ENCODE data around the gene DPY30.
A peak's percentile ranks its signal among the peaks of the same experiment; 100 is the strongest.

DPY30 gene

GRCh38 chr2:32039447-32040219 lies at the start of gene DPY30:
Gene DPY30, minus strand, starts transcription at chr2:32039805. Its CDS starts 349 bp downstream, at chr2:32039456.
- Histone ChIP-seq H3K4me3 (ENCODE audit: low read length in 2 of 2) (peak within 1 kb of the TSS; percentile 84 to 89), H3K27ac (ENCODE audit: low read depth in 2 of 2, low read length in 2 of 2) (peak within 1 kb of the TSS; percentile 79 to 87), H3K9me3 (ENCODE audit: control insufficient read depth in 2 of 2, low read length in 2 of 2) (no peaks in the 10 kb centered on the region), H3K36me3 (ENCODE audit: control insufficient read depth in 2 of 2, insufficient read depth in 2 of 2, low read length in 2 of 2) (no peaks in the 10 kb centered on the region), H3K9ac (ENCODE audit: low read depth in 1 of 2, low read length in 2 of 2) (peak within 1 kb of the TSS; percentile 72 to 81), H3K27me3 (ENCODE audit: control insufficient read depth in 2 of 2, insufficient read depth in 2 of 2, low read length in 2 of 2) (no peaks in the 10 kb centered on the region), H3K4me1 (ENCODE audit: control insufficient read depth in 2 of 2, insufficient read depth in 2 of 2, low read length in 2 of 2) (peaks cover 2 to 5% of the 10 kb centered on the region in 2 donors)

- no peaks in the 10 kb centered on the region for H3K36me3 ChIP-seq (ENCODE audit: control insufficient read depth in 2 of 2, insufficient read depth in 2 of 2, low read length in 2 of 2)
- no peaks in the 10 kb centered on the region for H3K9me3 ChIP-seq (ENCODE audit: control insufficient read depth in 2 of 2, low read length in 2 of 2)
- no peak overlapping the region for H3K9ac ChIP-seq (ENCODE audit: low read depth in 1 of 2, low read length in 2 of 2)
- no peak overlapping the region for H3K4me3 ChIP-seq (ENCODE audit: low read length in 2 of 2)
- H3K27ac ChIP-seq (ENCODE audit: low read depth in 2 of 2, low read length in 2 of 2): no peak overlapping the region
- peaks cover 3% of the 10 kb centered on the region in 2 donors for H3K4me1 ChIP-seq (ENCODE audit: control insufficient read depth in 2 of 2, insufficient read depth in 2 of 2, low read length in 2 of 2)
- H3K27me3 ChIP-seq (ENCODE audit: control insufficient read depth in 2 of 2, insufficient read depth in 2 of 2, low read length in 2 of 2): no peaks in the 10 kb centered on the region
These were observed 34.5 kb upstream of the DPY30 start for GRCh38 chr2:32074134-32074506.

GRCh38 chr2:32067549-32067948 lies 27.9 kb upstream of the DPY30 start:
- peaks cover 0 to 12% of the 10 kb centered on the region in 2 donors for H3K4me1 ChIP-seq (ENCODE audit: control insufficient read depth in 2 of 2, insufficient read depth in 2 of 2, low read length in 2 of 2)
- no peak overlapping the region for H3K27ac ChIP-seq (ENCODE audit: low read depth in 2 of 2, low read length in 2 of 2)
- H3K36me3 ChIP-seq (ENCODE audit: control insufficient read depth in 2 of 2, insufficient read depth in 2 of 2, low read length in 2 of 2): no peaks in the 10 kb centered on the region
- no peaks in the 10 kb centered on the region for H3K27me3 ChIP-seq (ENCODE audit: control insufficient read depth in 2 of 2, insufficient read depth in 2 of 2, low read length in 2 of 2)
- no peaks in the 10 kb centered on the region for H3K9me3 ChIP-seq (ENCODE audit: control insufficient read depth in 2 of 2, low read length in 2 of 2)
- H3K9ac ChIP-seq (ENCODE audit: low read depth in 1 of 2, low read length in 2 of 2): no peak overlapping the region
- no peak overlapping the region for H3K4me3 ChIP-seq (ENCODE audit: low read length in 2 of 2)

- H3K4me3 ChIP-seq (ENCODE audit: low read length in 2 of 2): peak overlapping the region; percentile 91
- H3K27ac ChIP-seq (ENCODE audit: low read depth in 2 of 2, low read length in 2 of 2): no peak overlapping the region
- H3K9ac ChIP-seq (ENCODE audit: low read depth in 1 of 2, low read length in 2 of 2): peak overlapping the region; percentile 75 to 83
- H3K4me1 ChIP-seq (ENCODE audit: control insufficient read depth in 2 of 2, insufficient read depth in 2 of 2, low read length in 2 of 2): peaks cover 4 to 17% of the 10 kb centered on the region in 2 donors
- no peaks in the 10 kb centered on the region for H3K36me3 ChIP-seq (ENCODE audit: control insufficient read depth in 2 of 2, insufficient read depth in 2 of 2, low read length in 2 of 2)
- no peaks in the 10 kb centered on the region for H3K9me3 ChIP-seq (ENCODE audit: control insufficient read depth in 2 of 2, low read length in 2 of 2)
- no peaks in the 10 kb centered on the region for H3K27me3 ChIP-seq (ENCODE audit: control insufficient read depth in 2 of 2, insufficient read depth in 2 of 2, low read length in 2 of 2)
These were observed 25.1 kb upstream of the DPY30 start for GRCh38 chr2:32064713-32065112.

- peak overlapping the region; percentile 91 for H3K4me3 ChIP-seq (ENCODE audit: low read length in 2 of 2)
- H3K4me1 ChIP-seq (ENCODE audit: control insufficient read depth in 2 of 2, insufficient read depth in 2 of 2, low read length in 2 of 2): peaks cover 4 to 17% of the 10 kb centered on the region in 2 donors
- no peaks in the 10 kb centered on the region for H3K36me3 ChIP-seq (ENCODE audit: control insufficient read depth in 2 of 2, insufficient read depth in 2 of 2, low read length in 2 of 2)
- H3K9me3 ChIP-seq (ENCODE audit: control insufficient read depth in 2 of 2, low read length in 2 of 2): no peaks in the 10 kb centered on the region
- peak overlapping the region; percentile 89 to 93 for H3K27ac ChIP-seq (ENCODE audit: low read depth in 2 of 2, low read length in 2 of 2)
- H3K9ac ChIP-seq (ENCODE audit: low read depth in 1 of 2, low read length in 2 of 2): peak overlapping the region; percentile 75 to 83
- H3K27me3 ChIP-seq (ENCODE audit: control insufficient read depth in 2 of 2, insufficient read depth in 2 of 2, low read length in 2 of 2): no peaks in the 10 kb centered on the region
These were observed 24.5 kb upstream of the DPY30 start for GRCh38 chr2:32064021-32064601.

- Histone ChIP-seq H3K4me3 (ENCODE audit: low read length in 2 of 2) (peak within 1 kb of the TSS; percentile 91), H3K9me3 (ENCODE audit: control insufficient read depth in 2 of 2, low read length in 2 of 2) (no peaks in the 10 kb centered on the region), H3K4me1 (ENCODE audit: control insufficient read depth in 2 of 2, insufficient read depth in 2 of 2, low read length in 2 of 2) (peaks cover 4 to 17% of the 10 kb centered on the region in 2 donors), H3K27ac (ENCODE audit: low read depth in 2 of 2, low read length in 2 of 2) (peak within 1 kb of the TSS; percentile 89 to 93), H3K27me3 (ENCODE audit: control insufficient read depth in 2 of 2, insufficient read depth in 2 of 2, low read length in 2 of 2) (no peaks in the 10 kb centered on the region), H3K36me3 (ENCODE audit: control insufficient read depth in 2 of 2, insufficient read depth in 2 of 2, low read length in 2 of 2) (no peaks in the 10 kb centered on the region), H3K9ac (ENCODE audit: low read depth in 1 of 2, low read length in 2 of 2) (peak within 1 kb of the TSS; percentile 79 to 83)
These were observed 23.9 kb upstream of the DPY30 start, which contains the start of gene SPAST for GRCh38 chr2:32063310-32064020. Gene SPAST, plus strand, starts transcription at chr2:32063556. Its CDS starts 276 bp downstream, at chr2:32063832.

- Histone ChIP-seq H3K36me3 (ENCODE audit: control insufficient read depth in 2 of 2, insufficient read depth in 2 of 2, low read length in 2 of 2) (no peaks in the 10 kb centered on the region), H3K4me3 (ENCODE audit: low read length in 2 of 2) (peak overlapping the region; percentile 91), H3K27me3 (ENCODE audit: control insufficient read depth in 2 of 2, insufficient read depth in 2 of 2, low read length in 2 of 2) (no peaks in the 10 kb centered on the region), H3K27ac (ENCODE audit: low read depth in 2 of 2, low read length in 2 of 2) (peak overlapping the region; percentile 14 to 89), H3K4me1 (ENCODE audit: control insufficient read depth in 2 of 2, insufficient read depth in 2 of 2, low read length in 2 of 2) (peaks cover 4 to 17% of the 10 kb centered on the region in 2 donors), H3K9ac (ENCODE audit: low read depth in 1 of 2, low read length in 2 of 2) (peak overlapping the region; percentile 79 to 83), H3K9me3 (ENCODE audit: control insufficient read depth in 2 of 2, low read length in 2 of 2) (no peaks in the 10 kb centered on the region)
These were observed 22.6 kb upstream of the DPY30 start for GRCh38 chr2:32061973-32062861.

GRCh38 chr2:32061430-32061829 lies 21.8 kb upstream of the DPY30 start:
- H3K9me3 ChIP-seq (ENCODE audit: control insufficient read depth in 2 of 2, low read length in 2 of 2): no peaks in the 10 kb centered on the region
- H3K27ac ChIP-seq (ENCODE audit: low read depth in 2 of 2, low read length in 2 of 2): no peak overlapping the region
- H3K4me1 ChIP-seq (ENCODE audit: control insufficient read depth in 2 of 2, insufficient read depth in 2 of 2, low read length in 2 of 2): peaks cover 4 to 17% of the 10 kb centered on the region in 2 donors
- no peaks in the 10 kb centered on the region for H3K36me3 ChIP-seq (ENCODE audit: control insufficient read depth in 2 of 2, insufficient read depth in 2 of 2, low read length in 2 of 2)
- H3K4me3 ChIP-seq (ENCODE audit: low read length in 2 of 2): no peak overlapping the region
- no peaks in the 10 kb centered on the region for H3K27me3 ChIP-seq (ENCODE audit: control insufficient read depth in 2 of 2, insufficient read depth in 2 of 2, low read length in 2 of 2)
- H3K9ac ChIP-seq (ENCODE audit: low read depth in 1 of 2, low read length in 2 of 2): no peak overlapping the region

- Histone ChIP-seq H3K4me3 (ENCODE audit: low read length in 2 of 2) (no peak overlapping the region), H3K36me3 (ENCODE audit: control insufficient read depth in 2 of 2, insufficient read depth in 2 of 2, low read length in 2 of 2) (no peaks in the 10 kb centered on the region), H3K9ac (ENCODE audit: low read depth in 1 of 2, low read length in 2 of 2) (no peak overlapping the region), H3K27ac (ENCODE audit: low read depth in 2 of 2, low read length in 2 of 2) (no peak overlapping the region), H3K27me3 (ENCODE audit: control insufficient read depth in 2 of 2, insufficient read depth in 2 of 2, low read length in 2 of 2) (no peaks in the 10 kb centered on the region), H3K4me1 (ENCODE audit: control insufficient read depth in 2 of 2, insufficient read depth in 2 of 2, low read length in 2 of 2) (peaks cover 4 to 14% of the 10 kb centered on the region in 2 donors), H3K9me3 (ENCODE audit: control insufficient read depth in 2 of 2, low read length in 2 of 2) (no peaks in the 10 kb centered on the region)
These were observed 20.7 kb upstream of the DPY30 start for GRCh38 chr2:32060266-32060665.

Measured in mucosa of rectum (tissue), 2 donors.